Activated CD4-positive, alpha-beta T cell treated with anti-CD3 and anti-CD28 coated beads, Interleukin-2, amount 10 ng/mL, durations not matched to agents 7 days and 5 days (primary cell): ENCODE measurements around the gene R3HDM4. TPM values are rescaled to one million over a fixed set of nuclear protein-coding genes. Genes with fewer than 3 reads are reported as not detected.
"Not testable (repeated sequence)": the region's sequence is repeated elsewhere in the genome, so short reads cannot be mapped to it uniquely, and the experiment has no call there.

ENCODE experiments used
- CTCF ChIA-PET: fragments of 350-600 bp; sonication (Branson Sonifier 250); formaldehyde crosslinking; loops from one replicate; lab custom pipeline; 2021; ENCODE audit warnings: antibody characterized with exemption; lab: Charles Lee
- POLR2A ChIA-PET: fragments of 350-600 bp; sonication (Branson Sonifier 250); formaldehyde crosslinking; loops from one replicate; lab custom pipeline; 2021; ENCODE audit warnings: antibody characterized with exemption; lab: Charles Lee
- DNase-seq: peaks from one replicate; pipeline ENCODE4 v3.0.0-alpha.2; 2020
- H3K27ac Mint-ChIP-seq: one replicate; pipeline ENCODE4 v1.8.0; 2021; ENCODE audit warnings: mild to moderate bottlenecking, moderate library complexity, mixed read lengths
- H3K27me3 Mint-ChIP-seq: one replicate; pipeline ENCODE4 v1.8.0; 2021; ENCODE audit warnings: mixed read lengths
- H3K36me3 Mint-ChIP-seq: one replicate; pipeline ENCODE4 v1.8.0; 2021; ENCODE audit warnings: low read depth, mixed read lengths
- H3K4me1 Mint-ChIP-seq: one replicate; pipeline ENCODE4 v1.8.0; 2021; ENCODE audit warnings: mixed read lengths
- H3K4me3 Mint-ChIP-seq: one replicate; pipeline ENCODE4 v1.8.0; 2021; ENCODE audit warnings: mild to moderate bottlenecking, moderate library complexity, mixed read lengths
- H3K9me3 Mint-ChIP-seq: one replicate; pipeline ENCODE4 v1.8.0; 2021; ENCODE audit warnings: mixed read lengths
- total RNA-seq, 2 experiments: library from RNA; stranded (reverse); gene quantifications; one replicate each; pipeline ENCODE4 v1.2.3, GENCODE V29; 2021

R3HDM4 gene
- total RNA-seq = 100 to 1,000 TPM; 120 to 121 TPM

- DNase-seq = peak; percentile 84
- H3K4me1 Mint-ChIP-seq = peaks cover 37% of the 10 kb centered on the region
- peaks cover 11% of the 10 kb centered on the region for H3K36me3 Mint-ChIP-seq
- H3K27ac Mint-ChIP-seq = peak within 1 kb of the TSS; percentile 93
- ChIA-PET POLR2A (no interaction called here), CTCF (interaction anchor here (0.7 to 2.1 kb wide), 2 partner anchors 18 to 49 kb away, joined by 3 to 12 read pairs; no protein-coding TSS in a partner anchor)
- no peaks in the 10 kb centered on the region for H3K9me3 Mint-ChIP-seq
- H3K4me3 Mint-ChIP-seq = peak within 1 kb of the TSS; percentile 83
- H3K27me3 Mint-ChIP-seq = peaks cover 4% of the 10 kb centered on the region
These were observed at the start of gene R3HDM4 for GRCh38 chr19:913080-913748. TSS of gene R3HDM4 (minus strand) at chr19:913219. CDS start at chr19:913157, 62 bp downstream.

- no peaks in the 10 kb centered on the region for H3K27me3 Mint-ChIP-seq
- peaks cover 17% of the 10 kb centered on the region for H3K4me1 Mint-ChIP-seq
- peaks cover 2% of the 10 kb centered on the region for H3K9me3 Mint-ChIP-seq
- CTCF ChIA-PET = no interaction called here
- H3K27ac Mint-ChIP-seq = peak overlapping the region; percentile 77
- POLR2A ChIA-PET = interaction anchor here (0.8 kb wide), 1 partner anchor 64 kb away, joined by 3 read pairs; no protein-coding TSS in a partner anchor
- peaks cover 23% of the 10 kb centered on the region for H3K36me3 Mint-ChIP-seq
- H3K4me3 Mint-ChIP-seq = no peak overlapping the region
- peak; percentile 27 for DNase-seq
These were observed 49.0 kb upstream of the R3HDM4 start for GRCh38 chr19:961866-962620.

- no peak for DNase-seq
- ChIA-PET POLR2A (no interaction called here), CTCF (interaction anchor here (1.1 kb wide), 1 partner anchor 54 kb away, joined by 3 read pairs; no protein-coding TSS in a partner anchor)
- H3K9me3 Mint-ChIP-seq = peaks cover 2% of the 10 kb centered on the region
- no peaks in the 10 kb centered on the region for H3K27me3 Mint-ChIP-seq
- H3K4me1 Mint-ChIP-seq = peaks cover 17% of the 10 kb centered on the region
- H3K4me3 Mint-ChIP-seq = no peak overlapping the region
- H3K36me3 Mint-ChIP-seq = peaks cover 16% of the 10 kb centered on the region
- no peak overlapping the region for H3K27ac Mint-ChIP-seq
These were observed 47.6 kb upstream of the R3HDM4 start for GRCh38 chr19:960601-960938.

- Mint-ChIP-seq H3K4me1 (peaks cover 14% of the 10 kb centered on the region), H3K36me3 (peaks cover 12% of the 10 kb centered on the region), H3K27me3 (no peaks in the 10 kb centered on the region), H3K4me3 (no peak overlapping the region), H3K9me3 (no peaks in the 10 kb centered on the region), H3K27ac (peak overlapping the region; percentile 9)
- CTCF ChIA-PET = no interaction called here
- no peak for DNase-seq
- POLR2A ChIA-PET = no interaction called here
These were observed 47.0 kb upstream of the R3HDM4 start for GRCh38 chr19:960020-960419.

GRCh38 chr19:958967-959855 is 46.2 kb upstream of the R3HDM4 start:
- no peak overlapping the region for H3K4me3 Mint-ChIP-seq
- H3K36me3 Mint-ChIP-seq = peaks cover 6% of the 10 kb centered on the region
- H3K27ac Mint-ChIP-seq = no peak overlapping the region
- POLR2A ChIA-PET = no interaction called here
- CTCF ChIA-PET = no interaction called here
- no peaks in the 10 kb centered on the region for H3K9me3 Mint-ChIP-seq
- DNase-seq = peak; percentile 16
- peaks cover 13% of the 10 kb centered on the region for H3K4me1 Mint-ChIP-seq
- no peaks in the 10 kb centered on the region for H3K27me3 Mint-ChIP-seq

DNA sequence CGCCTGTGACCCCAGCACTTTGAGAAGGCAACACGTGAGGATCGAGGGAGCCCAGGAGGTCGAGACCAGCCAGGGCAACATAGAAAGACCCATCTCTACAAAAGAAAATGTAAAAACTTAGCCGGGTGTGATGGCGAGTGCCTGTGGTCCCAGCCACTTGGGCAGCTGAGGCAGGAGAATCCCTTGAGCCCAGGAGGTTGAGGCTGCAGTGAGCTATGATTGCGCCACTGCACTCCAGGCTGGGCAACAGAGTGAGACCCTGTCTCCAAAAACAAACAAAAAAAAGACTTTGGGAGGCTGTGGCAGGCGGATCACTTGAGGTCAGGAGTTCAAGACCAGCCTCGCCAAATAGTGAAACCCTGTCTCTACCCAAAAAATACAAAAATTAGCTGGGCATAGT is 44.6 kb upstream of the R3HDM4 start:
- DNase-seq, CTCF ChIA-PET, POLR2A ChIA-PET, H3K27me3 Mint-ChIP-seq, H3K9me3 Mint-ChIP-seq, H3K36me3 Mint-ChIP-seq, H3K4me3 Mint-ChIP-seq, H3K27ac Mint-ChIP-seq: not testable (repeated sequence)
- peaks cover 20% of the 10 kb centered on the region for H3K4me1 Mint-ChIP-seq

- no peaks in the 10 kb centered on the region for H3K27me3 Mint-ChIP-seq
- ChIA-PET POLR2A (no interaction called here), CTCF (no interaction called here)
- H3K36me3 Mint-ChIP-seq = no peaks in the 10 kb centered on the region
- no peak for DNase-seq
- no peak overlapping the region for H3K27ac Mint-ChIP-seq
- peaks cover 17% of the 10 kb centered on the region for H3K4me1 Mint-ChIP-seq
- H3K9me3 Mint-ChIP-seq = no peaks in the 10 kb centered on the region
- no peak overlapping the region for H3K4me3 Mint-ChIP-seq
These were observed 43.9 kb upstream of the R3HDM4 start for GRCh38 chr19:956766-957440.

- POLR2A ChIA-PET = no interaction called here
- H3K4me3 Mint-ChIP-seq = no peak overlapping the region
- no peak overlapping the region for H3K27ac Mint-ChIP-seq
- no peaks in the 10 kb centered on the region for H3K9me3 Mint-ChIP-seq
- H3K4me1 Mint-ChIP-seq = peaks cover 19% of the 10 kb centered on the region
- H3K36me3 Mint-ChIP-seq = no peaks in the 10 kb centered on the region
- CTCF ChIA-PET = interaction anchor here (1.0 kb wide), 1 partner anchor 35 kb away, joined by 3 read pairs; no protein-coding TSS in a partner anchor
- DNase-seq = no peak
- no peaks in the 10 kb centered on the region for H3K27me3 Mint-ChIP-seq
These were observed 43.1 kb upstream of the R3HDM4 start for GRCh38 chr19:955803-956765.

DNA sequence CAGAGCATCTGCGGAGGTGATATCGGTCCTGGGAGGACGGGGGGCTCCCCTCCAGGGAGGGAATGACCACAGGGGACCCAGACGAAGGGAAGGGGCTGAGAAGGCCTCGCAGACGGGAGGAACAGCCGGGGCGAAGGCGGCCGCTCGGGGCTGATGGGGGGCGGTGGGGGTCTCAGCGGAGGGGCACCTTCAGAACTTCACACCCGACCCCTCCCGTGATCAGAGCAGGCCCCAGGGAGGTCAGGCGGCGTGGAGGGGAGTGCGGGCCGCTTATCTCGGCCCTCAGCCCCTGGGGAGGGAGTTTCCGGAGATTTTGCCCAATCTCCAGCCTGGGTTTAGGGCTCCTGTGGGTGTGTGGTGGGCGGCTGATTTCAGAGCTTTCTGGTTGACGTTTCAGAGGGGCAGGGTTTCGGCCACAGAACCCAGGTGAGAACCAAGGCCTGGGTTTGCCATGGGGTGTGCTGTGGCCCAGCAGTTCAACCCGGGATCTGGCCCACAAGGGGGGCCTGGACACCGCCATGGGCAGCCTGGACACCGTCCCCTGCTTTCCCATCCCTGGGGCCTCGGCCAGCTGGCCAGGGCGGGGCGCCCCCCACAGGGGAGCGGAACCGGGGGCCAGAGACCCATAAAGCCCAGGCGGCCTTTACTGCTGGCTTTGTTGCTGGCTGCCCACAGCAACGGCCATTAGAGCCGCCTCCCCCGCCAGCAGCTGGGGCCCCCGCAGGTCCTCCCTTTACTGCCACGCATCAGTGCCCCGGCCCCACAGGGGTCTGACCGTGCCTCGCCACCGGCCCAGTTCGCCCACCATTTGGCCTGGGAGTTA is 41.9 kb upstream of the R3HDM4 start:
- CTCF ChIA-PET = interaction anchor here (1.0 kb wide), 1 partner anchor 34 kb away, joined by 3 read pairs; no protein-coding TSS in a partner anchor
- H3K4me3 Mint-ChIP-seq = no peak overlapping the region
- peaks cover 23% of the 10 kb centered on the region for H3K4me1 Mint-ChIP-seq
- H3K9me3 Mint-ChIP-seq = no peaks in the 10 kb centered on the region
- no peaks in the 10 kb centered on the region for H3K27me3 Mint-ChIP-seq
- POLR2A ChIA-PET = no interaction called here
- no peak overlapping the region for H3K27ac Mint-ChIP-seq
- no peak for DNase-seq
- H3K36me3 Mint-ChIP-seq = no peaks in the 10 kb centered on the region

DNA sequence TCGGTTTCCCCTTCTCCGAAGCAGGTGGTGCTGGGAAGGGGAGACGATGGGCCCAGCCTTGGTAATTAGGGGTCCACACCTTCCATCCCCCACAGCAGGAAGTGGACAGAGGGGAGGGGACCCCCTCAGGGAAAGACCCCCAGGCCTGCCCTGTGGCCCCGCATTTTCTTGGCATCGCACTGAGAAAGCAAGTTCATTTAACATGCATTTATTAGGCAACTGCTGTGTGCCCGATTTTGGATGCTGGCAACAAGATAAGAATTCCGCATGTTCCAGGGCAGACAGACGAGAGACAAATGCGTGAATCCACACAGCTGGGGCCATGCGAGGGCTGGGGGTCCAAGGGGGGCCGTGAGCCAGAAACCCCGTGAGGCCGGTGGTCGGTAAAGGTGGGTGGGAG is 41.3 kb upstream of the R3HDM4 start:
- POLR2A ChIA-PET = no interaction called here
- H3K9me3 Mint-ChIP-seq = no peaks in the 10 kb centered on the region
- H3K36me3 Mint-ChIP-seq = no peaks in the 10 kb centered on the region
- no peak for DNase-seq
- H3K4me3 Mint-ChIP-seq = no peak overlapping the region
- H3K4me1 Mint-ChIP-seq = peaks cover 23% of the 10 kb centered on the region
- no peak overlapping the region for H3K27ac Mint-ChIP-seq
- CTCF ChIA-PET = no interaction called here
- H3K27me3 Mint-ChIP-seq = no peaks in the 10 kb centered on the region
